Astrocyte (in vitro differentiated cells and primary cell): ENCODE data around the gene SMAD3.

Source experiments
- CTCF ChIP-seq: IDR thresholded peaks from 2 replicates; pipeline ENCODE4 v1.5.1; 2011; ENCODE audit warnings: low read depth, mild to moderate bottlenecking, inconsistent platforms, low read length, moderate library complexity; ENCODE audit not compliant: insufficient read depth
- EZH2 ChIP-seq: IDR thresholded peaks from 2 replicates; pipeline ENCODE4 v1.6.1; 2012; ENCODE audit warnings: mild to moderate bottlenecking, low read length, inconsistent platforms; ENCODE audit not compliant: insufficient read depth

- TF ChIP-seq CTCF (no peak), EZH2 (no peak)
Measured at GRCh38 chr15:67072958-67073357, 7.6 kb downstream of the SMAD3 start.
